HepG2 (cell line): ENCODE data around the gene PROX2. TPM values are rescaled to one million over a fixed set of nuclear protein-coding genes. Genes with fewer than 3 reads are reported as not detected.
A peak's percentile ranks its signal among the peaks of the same experiment; 100 is the strongest.

Experiments
- ATRX ChIP-seq: sonication (generic); formaldehyde crosslinking; IDR thresholded peaks from 2 replicates; pipeline ENCODE4 v1.4.0; 2020; ENCODE audit warnings: missing genetic modification reagents, borderline replicate concordance
- CEBPB ChIP-seq: IDR thresholded peaks from 2 replicates; pipeline ENCODE4 v1.6.1; 2011; ENCODE audit warnings: low read depth, low read length, improper control_type of control experiment, borderline replicate concordance
- ELF4 ChIP-seq: sonication (generic); formaldehyde crosslinking; IDR thresholded peaks from 2 replicates; pipeline ENCODE4 v1.5.0; 2020; ENCODE audit warnings: missing genetic modification reagents, mild to moderate bottlenecking, moderate library complexity, borderline replicate concordance
- FOXM1 ChIP-seq: sonication (generic); formaldehyde crosslinking; IDR thresholded peaks from 2 replicates; pipeline ENCODE4 v1.5.0; 2020; ENCODE audit warnings: missing genetic modification reagents
- GTF2F1 ChIP-seq: fragments of 150-350 bp; IDR thresholded peaks from 2 replicates; pipeline ENCODE4 v1.6.1; 2014; ENCODE audit warnings: low read length
- HBP1 ChIP-seq: IDR thresholded peaks from 2 replicates; pipeline ENCODE4 v1.6.1; 2016; ENCODE audit warnings: low read depth, control low read depth
- HNRNPUL1 ChIP-seq: fragments of 200-400 bp; formaldehyde crosslinking; IDR thresholded peaks from 2 replicates; pipeline ENCODE4 v1.6.1; 2017; ENCODE audit warnings: low read depth, mild to moderate bottlenecking, low read length, moderate library complexity
- LRRFIP1 ChIP-seq: sonication (generic); formaldehyde crosslinking; conservative IDR thresholded peaks from 2 replicates; pipeline ENCODE4 v1.4.0; 2020; ENCODE audit warnings: missing genetic modification reagents
- MXD3 ChIP-seq: IDR thresholded peaks from 2 replicates; pipeline ENCODE4 v1.6.1; 2016; ENCODE audit warnings: mild to moderate bottlenecking, missing biosample characterization, missing genetic modification reagents
- NR0B2 ChIP-seq: sonication (generic); formaldehyde crosslinking; IDR thresholded peaks from 2 replicates; pipeline ENCODE4 v1.4.0; 2020; ENCODE audit warnings: mild to moderate bottlenecking, missing genetic modification reagents
- PRPF4 ChIP-seq: fragments of 200-400 bp; formaldehyde crosslinking; IDR thresholded peaks from 2 replicates; pipeline ENCODE4 v1.6.1; 2016; ENCODE audit warnings: low read length, low read depth; ENCODE audit not compliant: poor library complexity, severe bottlenecking
- TCF7 ChIP-seq: sonication (generic); IDR thresholded peaks from 2 replicates; pipeline ENCODE4 v1.6.1; 2016; ENCODE audit warnings: antibody characterized with exemption, low read depth
- XBP1 ChIP-seq: sonication (generic); formaldehyde crosslinking; IDR thresholded peaks from 2 replicates; pipeline ENCODE4 v1.5.0; 2020; ENCODE audit warnings: missing genetic modification reagents
- XRCC5 ChIP-seq: fragments of 200-400 bp; formaldehyde crosslinking; optimal IDR thresholded peaks from 2 replicates; pipeline ENCODE3; 2017; ENCODE audit warnings: mild to moderate bottlenecking, low read length
- ZBTB38 ChIP-seq: sonication (generic); formaldehyde crosslinking; IDR thresholded peaks from 2 replicates; pipeline ENCODE4 v1.5.1; 2020; ENCODE audit warnings: mild to moderate bottlenecking, missing genetic modification reagents
- ZFP1 ChIP-seq: IDR thresholded peaks from 2 replicates; pipeline ENCODE4 v1.6.1; 2016
- ZNF124 ChIP-seq: sonication (generic); formaldehyde crosslinking; IDR thresholded peaks from 2 replicates; pipeline ENCODE4 v1.4.0; 2020; ENCODE audit warnings: missing genetic modification reagents
- ZNF20 ChIP-seq: sonication (generic); formaldehyde crosslinking; IDR thresholded peaks from 2 replicates; pipeline ENCODE4 v1.4.0; 2020; ENCODE audit warnings: mild to moderate bottlenecking, moderate library complexity, missing genetic modification reagents
- ZNF597 ChIP-seq: sonication (generic); formaldehyde crosslinking; IDR thresholded peaks from 2 replicates; pipeline ENCODE4 v1.5.0; 2020; ENCODE audit warnings: missing genetic modification reagents
- ZNF687 ChIP-seq: sonication (generic); formaldehyde crosslinking; IDR thresholded peaks from 2 replicates; pipeline ENCODE4 v1.5.1; 2020; ENCODE audit warnings: mild to moderate bottlenecking, missing genetic modification reagents, moderate library complexity
- ZNF773 ChIP-seq: sonication (generic); formaldehyde crosslinking; IDR thresholded peaks from 2 replicates; pipeline ENCODE4 v1.4.0; 2020; ENCODE audit warnings: missing genetic modification reagents, borderline replicate concordance
- polyA plus RNA-seq, 8 experiments: library from polyadenylated mRNA; depleted of rRNA in 3 of 8; stranded (reverse) in 7 of 8; unstranded in 1 of 8; fragments of >200 nt; fragmentation: Illumina TruSeq in 4 of 8; extraction: Trizol in 4 of 8; gene quantifications; 2 replicates each; pipeline versions ENCODE4 v1.2.1 to v1.2.3, GENCODE V29; 2011 to 2016; ENCODE audit warnings: low read depth in 4 of 8, missing spikeins in 1 of 8, mixed read lengths in 1 of 8; ENCODE audit not compliant: insufficient read depth in 1 of 8
- total RNA-seq, 5 experiments: library from RNA; depleted of rRNA; stranded (reverse); fragments of >200 nt; fragmentation: Illumina TruSeq; extraction: Trizol; gene quantifications; 2 replicates each; pipeline ENCODE4 v1.2.3, GENCODE V29; 2016; ENCODE audit warnings: low read depth in 1 of 5

PROX2 gene
- total and polyA plus RNA-seq, 2 of the 13 experiments (the other 11 are each of a cell fraction or from before 2014, with no cell fraction given): not detected

GRCh38 chr14:74913986-74914573 lies 38.1 kb upstream of the PROX2 start (continued):
- no peak for TF ChIP-seq LRRFIP1 (CRISPR knock-in tag)
- TF ChIP-seq ZFP1: no peak
- no peak for TF ChIP-seq ELF4
- TF ChIP-seq XBP1: no peak
- TF ChIP-seq ZNF687 (CRISPR knock-in tag): peak; percentile 13; the same call in 1 of the 2 replicates
- peak; percentile 78; the same call in 1 of the 2 replicates for TF ChIP-seq CEBPB
- TF ChIP-seq HBP1 (CRISPR knock-in tag): 0 out of 2 replicates have a peak, but pooled peaks have one; percentile 42
- no peak for TF ChIP-seq ATRX (CRISPR knock-in tag)
- TF ChIP-seq ZNF20: no peak
- TF ChIP-seq TCF7: no peak
- TF ChIP-seq MXD3: no peak
- peak; percentile 44 for TF ChIP-seq XRCC5
- no peak for TF ChIP-seq ZNF773 (CRISPR knock-in tag)
- TF ChIP-seq ZNF124 (CRISPR knock-in tag): no peak
- TF ChIP-seq PRPF4: no peak
- TF ChIP-seq HNRNPUL1: no peak
- TF ChIP-seq FOXM1 (CRISPR knock-in tag): no peak
- no peak for TF ChIP-seq GTF2F1
- no peak for TF ChIP-seq NR0B2 (CRISPR knock-in tag)
- no peak for TF ChIP-seq ZNF597 (CRISPR knock-in tag)
- no peak for TF ChIP-seq ZBTB38 (CRISPR knock-in tag)
